GM18499 (cell line): ENCODE measurements around the gene GLRA1.

ENCODE experiments used
- ATAC-seq: cut with Tn5 transposase; IDR thresholded peaks from one replicate; pipeline ENCODE4 v1.9.1; 2021; ENCODE audit warnings: moderate number of reproducible peaks; ENCODE audit not compliant: insufficient read depth, unreplicated experiment

Gene GLRA1

GRCh38 chr5:151924564-151925301 lies at the start of gene GLRA1:
Gene GLRA1, minus strand, starts transcription at chr5:151924851. Its CDS starts 302 bp downstream, at chr5:151924549.
- ATAC-seq: no peak

- ATAC-seq: no peak
These were observed 46.2 kb upstream of the GLRA1 start for GRCh38 chr5:151970885-151971284.

GRCh38 chr5:151967865-151968264 lies 43.2 kb upstream of the GLRA1 start:
- no peak for ATAC-seq

GRCh38 chr5:151966046-151966445 lies 41.4 kb upstream of the GLRA1 start:
- no peak for ATAC-seq

GRCh38 chr5:151964471-151964870 lies 39.8 kb upstream of the GLRA1 start:
- ATAC-seq: no peak

- ATAC-seq: no peak
These were observed 36.9 kb upstream of the GLRA1 start for GRCh38 chr5:151961557-151961956.

- no peak for ATAC-seq
These were observed 33.5 kb upstream of the GLRA1 start for GRCh38 chr5:151958111-151958510.

- ATAC-seq: no peak
These were observed 32.1 kb upstream of the GLRA1 start for GRCh38 chr5:151956725-151957124.

GRCh38 chr5:151954255-151954654 lies 29.6 kb upstream of the GLRA1 start:
- no peak for ATAC-seq

GRCh38 chr5:151953833-151954232 lies 29.2 kb upstream of the GLRA1 start:
- no peak for ATAC-seq

- ATAC-seq: no peak
These were observed 27.6 kb upstream of the GLRA1 start for GRCh38 chr5:151952238-151952637.

GRCh38 chr5:151950706-151951105 lies 26.1 kb upstream of the GLRA1 start:
- no peak for ATAC-seq

- ATAC-seq: no peak
These were observed 25.2 kb upstream of the GLRA1 start for GRCh38 chr5:151949701-151950308.

GRCh38 chr5:151949113-151949512 lies 24.5 kb upstream of the GLRA1 start:
- ATAC-seq: no peak

GRCh38 chr5:151947931-151948608 lies 23.4 kb upstream of the GLRA1 start:
- no peak for ATAC-seq

GRCh38 chr5:151937851-151938250 lies 13.2 kb upstream of the GLRA1 start:
- no peak for ATAC-seq

- ATAC-seq: no peak
These were observed 10.6 kb upstream of the GLRA1 start for GRCh38 chr5:151935135-151935695.

GRCh38 chr5:151931260-151931659 lies 6.6 kb upstream of the GLRA1 start:
- no peak for ATAC-seq

- ATAC-seq: no peak
These were observed 1.5 kb upstream of the GLRA1 start for GRCh38 chr5:151926188-151926587.

GRCh38 chr5:151925340-151925739 lies 689 bp upstream of the GLRA1 start:
- no peak for ATAC-seq

GRCh38 chr5:151923866-151924476 lies 680 bp downstream of the GLRA1 start:
- no peak for ATAC-seq
